Natural killer cell (primary cell): ENCODE measurements around the gene DCP2. TPM values are rescaled to one million over a fixed set of nuclear protein-coding genes. Genes with fewer than 3 reads are reported as not detected.

ENCODE experiments used
- ATAC-seq, 3 donors: fragments of 150-1000 bp in 2 of 3; fragments of 200-7000 bp in 1 of 3; cut with Tn5 transposase; 1 replicate in 1 of 3; 2 replicates in 2 of 3; pipeline ENCODE4 v1.10.0; 2021; ENCODE audit warnings: mild to moderate bottlenecking in 2 of 3, moderate library complexity in 2 of 3
- DNase-seq, 2 donors: peaks; one replicate each; pipeline versions ENCODE4 v3.0.0 to v3.0.0-alpha.2; 2013 to 2021; ENCODE audit warnings: mixed read lengths in 1 of 2
- H3K27ac ChIP-seq: one replicate; pipeline ENCODE4 v1.5.1; 2013; ENCODE audit warnings: mild to moderate bottlenecking, low read length
- H3K27me3 ChIP-seq: one replicate; pipeline ENCODE4 v1.6.1; 2013; ENCODE audit warnings: low read length; ENCODE audit not compliant: control insufficient read depth, insufficient read depth
- H3K36me3 ChIP-seq: one replicate; pipeline ENCODE4 v1.6.1; 2013; ENCODE audit warnings: low read length; ENCODE audit not compliant: control insufficient read depth, insufficient read depth
- H3K4me1 ChIP-seq: one replicate; pipeline ENCODE4 v1.6.1; 2013; ENCODE audit warnings: low read length; ENCODE audit not compliant: control insufficient read depth, insufficient read depth
- H3K4me3 ChIP-seq: one replicate; pipeline ENCODE4 v1.5.1; 2013; ENCODE audit warnings: low read length
- H3K9me3 ChIP-seq: one replicate; pipeline ENCODE4 v1.6.1; 2013; ENCODE audit warnings: low read length; ENCODE audit not compliant: control insufficient read depth, insufficient read depth
- H3K27ac Mint-ChIP-seq, 2 donors: one replicate each; pipeline ENCODE4 v1.8.0; 2022; ENCODE audit warnings: mild to moderate bottlenecking in 2 of 2, mixed read lengths in 2 of 2, moderate library complexity in 1 of 2
- H3K27me3 Mint-ChIP-seq, 2 donors: one replicate each; pipeline ENCODE4 v1.8.0; 2022; ENCODE audit warnings: low read depth in 2 of 2, mixed read lengths in 2 of 2
- H3K36me3 Mint-ChIP-seq: one replicate; pipeline ENCODE4 v1.8.0; 2022; ENCODE audit warnings: mixed read lengths
- H3K4me1 Mint-ChIP-seq, 2 donors: one replicate each; pipeline ENCODE4 v1.8.0; 2022; ENCODE audit warnings: mixed read lengths in 2 of 2
- H3K4me3 Mint-ChIP-seq: one replicate; pipeline ENCODE4 v1.8.0; 2022; ENCODE audit warnings: mild to moderate bottlenecking, moderate library complexity, mixed read lengths
- H3K9me3 Mint-ChIP-seq, 2 donors: one replicate each; pipeline ENCODE4 v1.8.0; 2022; ENCODE audit warnings: mixed read lengths in 2 of 2
- WGBS: methylation state at CpG from one replicate; pipeline ENCODE4 v1.1.7; 2013; ENCODE audit warnings: missing lambda C conversion rate; ENCODE audit not compliant: insufficient coverage; 5-methylcytosine and 5-hydroxymethylcytosine counted together
- intact Hi-C: fragments of 100-400 bp; cut with micrococcal nuclease; formaldehyde crosslinking; loops from one replicate; pipeline ENCODE4 v1.14.2; 2022
- total RNA-seq, 4 donors: library from RNA; stranded (reverse); fragments of 120-200 nt in 1 of 4; gene quantifications; one replicate each; pipeline versions ENCODE4 v1.2.3 to v1.2.4, GENCODE V29; 2013 to 2022
- TF ChIP-seq, protein P1 (sequence below): fragments of 200-600 bp; IDR thresholded peaks from one replicate; pipeline ENCODE4 v1.8.0; 2022; ENCODE audit warnings: antibody characterized with exemption

DCP2 gene
- total RNA-seq, 3 donors from 2014 or later (not counting 1 experiment from before 2014, with no cell fraction given) = 69.3 to 82.9 (median 76.7) TPM

DNA sequence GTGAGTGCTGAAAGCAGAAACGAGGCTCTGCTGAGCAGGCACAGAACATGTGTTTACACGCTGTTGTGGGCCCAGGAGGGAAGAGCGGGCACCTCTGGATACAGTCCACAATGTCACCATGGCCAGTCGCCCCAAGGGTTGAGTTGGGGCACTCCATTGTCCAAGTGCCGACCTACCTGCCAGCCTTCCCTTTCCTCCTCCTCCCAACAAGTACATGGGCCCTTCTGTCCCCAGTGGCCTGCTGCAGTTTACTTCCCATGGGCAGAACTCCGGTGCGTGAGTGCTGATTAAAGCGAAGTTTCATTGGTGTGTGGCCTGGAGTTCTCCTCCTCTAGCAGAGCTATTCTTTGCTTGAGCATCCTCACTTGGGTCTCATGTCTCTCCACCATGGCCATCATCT is 50.4 kb downstream of the DCP2 start:
- no peaks in the 10 kb centered on the region for H3K9me3 Mint-ChIP-seq
- Histone ChIP-seq H3K36me3 (peaks cover 23% of the 10 kb centered on the region), H3K27me3 (no peaks in the 10 kb centered on the region), H3K9me3 (no peaks in the 10 kb centered on the region), H3K27ac (no peak overlapping the region), H3K4me3 (no peak overlapping the region), H3K4me1 (no peaks in the 10 kb centered on the region)
- TF ChIP-seq, protein P1, sequence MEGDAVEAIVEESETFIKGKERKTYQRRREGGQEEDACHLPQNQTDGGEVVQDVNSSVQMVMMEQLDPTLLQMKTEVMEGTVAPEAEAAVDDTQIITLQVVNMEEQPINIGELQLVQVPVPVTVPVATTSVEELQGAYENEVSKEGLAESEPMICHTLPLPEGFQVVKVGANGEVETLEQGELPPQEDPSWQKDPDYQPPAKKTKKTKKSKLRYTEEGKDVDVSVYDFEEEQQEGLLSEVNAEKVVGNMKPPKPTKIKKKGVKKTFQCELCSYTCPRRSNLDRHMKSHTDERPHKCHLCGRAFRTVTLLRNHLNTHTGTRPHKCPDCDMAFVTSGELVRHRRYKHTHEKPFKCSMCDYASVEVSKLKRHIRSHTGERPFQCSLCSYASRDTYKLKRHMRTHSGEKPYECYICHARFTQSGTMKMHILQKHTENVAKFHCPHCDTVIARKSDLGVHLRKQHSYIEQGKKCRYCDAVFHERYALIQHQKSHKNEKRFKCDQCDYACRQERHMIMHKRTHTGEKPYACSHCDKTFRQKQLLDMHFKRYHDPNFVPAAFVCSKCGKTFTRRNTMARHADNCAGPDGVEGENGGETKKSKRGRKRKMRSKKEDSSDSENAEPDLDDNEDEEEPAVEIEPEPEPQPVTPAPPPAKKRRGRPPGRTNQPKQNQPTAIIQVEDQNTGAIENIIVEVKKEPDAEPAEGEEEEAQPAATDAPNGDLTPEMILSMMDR = no peak
- no peaks in the 10 kb centered on the region for H3K27me3 Mint-ChIP-seq
- H3K36me3 Mint-ChIP-seq = peaks cover 7% of the 10 kb centered on the region
- H3K4me1 Mint-ChIP-seq = peaks cover 16 to 27% of the 10 kb centered on the region in 2 donors
- H3K27ac Mint-ChIP-seq = peak overlapping the region; percentile 15 to 39
- H3K4me3 Mint-ChIP-seq = no peak overlapping the region
- WGBS = 87% methylated on average over 8 of the region's 8 CpGs
- no peak for DNase-seq
- ATAC-seq = no peak
- intact Hi-C loops = loop anchor here (10.0 kb wide), 1 partner anchor 102 kb away; the partner anchor contains the start of gene REEP5

DNA sequence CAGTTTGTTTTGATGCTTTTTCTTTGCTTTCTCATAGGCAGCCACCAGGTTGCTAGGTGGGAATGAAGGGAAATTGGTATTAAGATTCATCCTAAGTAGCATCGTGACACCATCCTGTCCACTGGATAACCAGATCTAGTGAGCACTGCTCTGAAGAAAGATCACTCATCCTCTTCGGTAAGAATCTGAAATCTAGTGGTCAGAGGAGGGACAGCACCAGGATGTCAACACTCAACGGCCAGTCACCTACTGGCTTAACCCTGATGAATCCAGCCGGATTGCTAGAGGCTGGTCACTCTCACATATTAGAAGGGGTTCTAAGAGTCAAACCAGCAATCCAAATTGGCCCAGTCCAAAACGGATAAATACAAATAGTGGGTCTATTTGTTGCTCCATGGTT is 50.8 kb downstream of the DCP2 start:
- Mint-ChIP-seq H3K27me3 (no peaks in the 10 kb centered on the region), H3K4me3 (no peak overlapping the region), H3K9me3 (no peaks in the 10 kb centered on the region), H3K36me3 (peaks cover 7% of the 10 kb centered on the region), H3K27ac (no peak overlapping the region), H3K4me1 (peaks cover 14 to 25% of the 10 kb centered on the region in 2 donors)
- WGBS = 98% methylated on average over 5 of the region's 5 CpGs
- Histone ChIP-seq H3K4me1 (no peaks in the 10 kb centered on the region), H3K27ac (no peak overlapping the region), H3K4me3 (no peak overlapping the region), H3K36me3 (peaks cover 23% of the 10 kb centered on the region), H3K27me3 (no peaks in the 10 kb centered on the region), H3K9me3 (no peaks in the 10 kb centered on the region)
- ATAC-seq (no peak), DNase-seq (no peak)
- TF ChIP-seq, protein P1 = no peak
- intact Hi-C loops = loop anchor here (10.0 kb wide), 1 partner anchor 103 kb away; the partner anchor contains the start of gene REEP5

DNA sequence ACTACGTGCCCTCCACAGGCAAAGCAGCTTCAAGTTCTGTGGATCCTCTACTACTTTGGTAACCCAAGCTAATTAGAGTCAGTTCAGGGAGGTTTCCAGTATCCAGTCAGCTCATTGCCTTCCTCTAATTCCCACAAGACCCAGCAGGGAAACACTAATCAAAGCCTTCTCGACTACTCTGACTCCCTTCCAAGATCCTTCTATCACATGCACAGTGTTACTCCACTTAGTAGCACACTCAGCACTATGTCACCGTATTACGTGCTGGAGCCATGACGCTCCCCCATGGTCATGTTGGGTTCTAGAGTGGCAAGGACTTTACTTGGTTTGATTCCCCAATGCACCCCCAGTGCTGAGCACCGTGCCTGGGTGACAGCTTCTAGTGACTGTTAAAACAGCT is 53.0 kb downstream of the DCP2 start:
- intact Hi-C loops = loop anchor here (10.0 kb wide), 1 partner anchor 105 kb away; the partner anchor contains the start of gene REEP5
- Histone ChIP-seq H3K27me3 (no peaks in the 10 kb centered on the region), H3K9me3 (no peaks in the 10 kb centered on the region), H3K27ac (no peak overlapping the region), H3K4me1 (peaks cover 16% of the 10 kb centered on the region), H3K4me3 (no peak overlapping the region), H3K36me3 (peaks cover 17% of the 10 kb centered on the region)
- H3K27ac Mint-ChIP-seq = peak overlapping the region in 1 of 2 donors; percentile 42
- no peak overlapping the region for H3K4me3 Mint-ChIP-seq
- no peaks in the 10 kb centered on the region for H3K9me3 Mint-ChIP-seq
- WGBS = 87% methylated on average over 6 of the region's 6 CpGs
- ATAC-seq (no peak), DNase-seq (no peak)
- peaks cover 7% of the 10 kb centered on the region for H3K36me3 Mint-ChIP-seq
- H3K4me1 Mint-ChIP-seq = peaks cover 16 to 21% of the 10 kb centered on the region in 2 donors
- H3K27me3 Mint-ChIP-seq = no peaks in the 10 kb centered on the region
- TF ChIP-seq, protein P1 = no peak

DNA sequence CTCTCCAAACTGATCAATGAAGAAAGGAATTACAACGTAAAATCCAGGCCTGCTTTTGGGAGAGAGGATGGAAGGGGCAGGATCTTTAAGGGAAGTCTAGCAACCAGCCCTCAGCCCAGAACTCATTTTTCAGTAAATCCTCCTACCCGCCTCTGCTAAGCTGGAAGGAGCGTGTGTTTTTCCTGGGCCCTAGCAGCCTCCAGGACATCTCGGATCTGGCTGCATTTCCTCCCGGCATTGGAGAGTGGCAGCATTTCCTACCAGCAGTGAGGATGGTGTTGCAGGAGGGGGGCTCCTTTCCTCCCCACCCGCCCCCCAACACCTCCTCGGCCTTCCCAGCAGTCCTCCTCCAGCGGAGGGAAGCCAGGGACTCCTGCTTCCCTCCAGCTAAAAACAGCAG is 54.5 kb downstream of the DCP2 start:
- DNase-seq (no peak), ATAC-seq (no peak)
- TF ChIP-seq, protein P1 = no peak
- 97% methylated on average over 6 of the region's 8 CpGs for WGBS
- H3K27me3 ChIP-seq = no peaks in the 10 kb centered on the region
- no peaks in the 10 kb centered on the region for H3K27me3 Mint-ChIP-seq
- no peak overlapping the region for H3K4me3 ChIP-seq
- no peaks in the 10 kb centered on the region for H3K9me3 ChIP-seq
- no peak overlapping the region for H3K27ac ChIP-seq
- peaks cover 26% of the 10 kb centered on the region for H3K4me1 ChIP-seq
- peaks cover 17% of the 10 kb centered on the region for H3K36me3 ChIP-seq
- H3K9me3 Mint-ChIP-seq = no peaks in the 10 kb centered on the region
- H3K36me3 Mint-ChIP-seq = peaks cover 7% of the 10 kb centered on the region
- H3K27ac Mint-ChIP-seq = no peak overlapping the region
- peaks cover 28 to 34% of the 10 kb centered on the region in 2 donors for H3K4me1 Mint-ChIP-seq
- H3K4me3 Mint-ChIP-seq = no peak overlapping the region
- intact Hi-C loops = no loop called here
